HG03135 (cell line): ENCODE results near the gene CHAMP1.

Experiments
- ATAC-seq: cut with Tn5 transposase; IDR thresholded peaks from one replicate; pipeline ENCODE4 v1.9.1; 2021; ENCODE audit warnings: mild to moderate bottlenecking, moderate library complexity; ENCODE audit not compliant: unreplicated experiment

Gene CHAMP1, protein sequence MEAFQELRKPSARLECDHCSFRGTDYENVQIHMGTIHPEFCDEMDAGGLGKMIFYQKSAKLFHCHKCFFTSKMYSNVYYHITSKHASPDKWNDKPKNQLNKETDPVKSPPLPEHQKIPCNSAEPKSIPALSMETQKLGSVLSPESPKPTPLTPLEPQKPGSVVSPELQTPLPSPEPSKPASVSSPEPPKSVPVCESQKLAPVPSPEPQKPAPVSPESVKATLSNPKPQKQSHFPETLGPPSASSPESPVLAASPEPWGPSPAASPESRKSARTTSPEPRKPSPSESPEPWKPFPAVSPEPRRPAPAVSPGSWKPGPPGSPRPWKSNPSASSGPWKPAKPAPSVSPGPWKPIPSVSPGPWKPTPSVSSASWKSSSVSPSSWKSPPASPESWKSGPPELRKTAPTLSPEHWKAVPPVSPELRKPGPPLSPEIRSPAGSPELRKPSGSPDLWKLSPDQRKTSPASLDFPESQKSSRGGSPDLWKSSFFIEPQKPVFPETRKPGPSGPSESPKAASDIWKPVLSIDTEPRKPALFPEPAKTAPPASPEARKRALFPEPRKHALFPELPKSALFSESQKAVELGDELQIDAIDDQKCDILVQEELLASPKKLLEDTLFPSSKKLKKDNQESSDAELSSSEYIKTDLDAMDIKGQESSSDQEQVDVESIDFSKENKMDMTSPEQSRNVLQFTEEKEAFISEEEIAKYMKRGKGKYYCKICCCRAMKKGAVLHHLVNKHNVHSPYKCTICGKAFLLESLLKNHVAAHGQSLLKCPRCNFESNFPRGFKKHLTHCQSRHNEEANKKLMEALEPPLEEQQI

DNA sequence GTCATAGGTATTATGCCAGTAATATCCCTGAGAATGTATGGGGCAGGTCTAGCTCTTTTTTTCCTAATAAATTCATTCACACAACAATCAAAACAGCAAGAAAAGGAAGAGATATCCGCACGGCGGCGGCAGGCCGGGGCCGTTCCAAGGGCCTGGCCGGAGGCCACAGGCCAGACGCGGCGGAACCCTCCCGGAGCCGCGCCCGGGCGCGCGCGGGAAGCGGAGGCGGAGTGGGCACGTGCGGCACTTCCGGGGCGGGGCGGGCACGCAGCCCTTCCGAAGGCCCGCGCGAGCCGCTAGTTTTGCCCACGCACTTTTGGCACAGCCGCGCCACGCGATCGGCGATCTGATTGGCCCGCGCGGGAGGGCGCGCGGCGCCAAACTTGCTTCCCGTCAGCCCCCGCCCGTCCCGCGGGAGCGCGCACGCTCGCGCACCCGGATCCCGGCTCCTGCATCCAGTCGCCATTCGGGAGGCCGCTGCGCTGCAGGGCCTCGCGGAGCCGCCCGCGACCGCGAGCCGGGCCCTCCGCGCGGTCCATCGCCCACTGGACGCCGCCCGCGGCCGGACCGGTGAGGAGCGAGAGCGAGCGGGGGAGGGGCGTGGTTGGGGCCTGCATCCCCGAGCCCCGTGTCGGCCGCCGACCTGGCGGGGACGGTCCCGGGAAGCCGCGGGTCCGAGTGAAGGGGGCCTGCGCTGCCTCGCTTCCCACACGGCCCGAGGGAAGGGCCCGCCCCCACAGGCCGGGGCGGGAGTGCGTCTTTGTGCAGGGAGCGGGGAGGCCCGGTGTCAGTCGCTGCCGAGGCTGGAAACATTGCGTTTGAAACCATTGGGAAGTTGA, at the start of gene CHAMP1:
TSS of gene CHAMP1 (plus strand) at position 430 of the 839 bp plus-strand sequence. CDS start 9,340 bp downstream, outside the sequence.
- ATAC-seq, result peak; percentile 80

DNA sequence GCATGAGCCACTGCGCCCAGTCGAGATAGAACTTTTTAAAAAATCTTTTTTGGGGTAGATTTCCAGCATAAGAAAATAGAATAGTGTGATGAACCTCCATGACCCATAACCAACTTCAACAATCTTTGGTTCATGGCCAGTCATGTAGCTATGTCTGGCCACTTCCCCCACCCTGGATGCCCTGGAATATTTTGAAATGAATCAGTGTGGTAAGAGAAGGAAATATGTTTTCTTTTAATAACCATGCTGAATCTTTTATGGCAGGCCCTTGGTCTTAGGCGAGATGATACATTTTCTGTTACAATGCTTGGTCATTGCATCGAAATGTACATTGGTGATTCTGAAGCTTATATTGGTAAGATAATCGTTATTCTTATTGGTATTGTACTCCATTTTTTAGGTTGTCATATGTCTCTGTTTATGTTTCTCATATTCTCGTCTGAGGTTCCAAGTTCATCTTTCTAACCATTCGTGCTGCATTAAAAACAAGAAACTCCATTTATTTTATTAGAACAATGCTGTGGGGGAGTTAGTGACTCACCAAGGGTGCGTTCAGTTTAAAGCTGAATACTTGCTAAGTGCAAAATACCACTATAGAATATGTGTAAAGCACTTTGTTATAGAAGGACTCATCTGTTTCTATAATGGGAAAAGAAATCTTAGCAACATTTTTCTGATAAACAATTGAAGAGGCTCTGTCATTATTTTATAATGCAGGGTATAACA, 49.3 kb upstream of the CHAMP1 start:
- ATAC-seq, result no peak

DNA sequence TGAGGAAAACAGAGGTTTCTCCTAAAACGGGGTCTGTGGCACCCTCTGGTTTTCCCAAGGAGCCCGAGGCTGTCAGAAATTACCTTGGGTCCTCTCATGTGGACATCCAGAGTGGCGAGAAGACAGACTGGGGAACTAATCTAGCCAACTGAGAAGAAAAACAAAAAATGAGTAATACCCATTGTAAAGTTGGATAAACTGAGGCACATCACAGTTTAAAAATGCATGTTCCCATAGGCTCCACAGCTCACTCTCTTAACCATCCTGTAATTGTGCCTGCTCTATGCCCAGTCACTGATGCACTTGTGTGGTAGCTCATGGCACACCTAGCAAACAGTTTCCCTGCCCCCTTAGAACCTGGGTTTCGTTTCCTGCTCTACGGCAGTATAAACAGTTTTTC, 48.1 kb upstream of the CHAMP1 start:
- ATAC-seq, result no peak

DNA sequence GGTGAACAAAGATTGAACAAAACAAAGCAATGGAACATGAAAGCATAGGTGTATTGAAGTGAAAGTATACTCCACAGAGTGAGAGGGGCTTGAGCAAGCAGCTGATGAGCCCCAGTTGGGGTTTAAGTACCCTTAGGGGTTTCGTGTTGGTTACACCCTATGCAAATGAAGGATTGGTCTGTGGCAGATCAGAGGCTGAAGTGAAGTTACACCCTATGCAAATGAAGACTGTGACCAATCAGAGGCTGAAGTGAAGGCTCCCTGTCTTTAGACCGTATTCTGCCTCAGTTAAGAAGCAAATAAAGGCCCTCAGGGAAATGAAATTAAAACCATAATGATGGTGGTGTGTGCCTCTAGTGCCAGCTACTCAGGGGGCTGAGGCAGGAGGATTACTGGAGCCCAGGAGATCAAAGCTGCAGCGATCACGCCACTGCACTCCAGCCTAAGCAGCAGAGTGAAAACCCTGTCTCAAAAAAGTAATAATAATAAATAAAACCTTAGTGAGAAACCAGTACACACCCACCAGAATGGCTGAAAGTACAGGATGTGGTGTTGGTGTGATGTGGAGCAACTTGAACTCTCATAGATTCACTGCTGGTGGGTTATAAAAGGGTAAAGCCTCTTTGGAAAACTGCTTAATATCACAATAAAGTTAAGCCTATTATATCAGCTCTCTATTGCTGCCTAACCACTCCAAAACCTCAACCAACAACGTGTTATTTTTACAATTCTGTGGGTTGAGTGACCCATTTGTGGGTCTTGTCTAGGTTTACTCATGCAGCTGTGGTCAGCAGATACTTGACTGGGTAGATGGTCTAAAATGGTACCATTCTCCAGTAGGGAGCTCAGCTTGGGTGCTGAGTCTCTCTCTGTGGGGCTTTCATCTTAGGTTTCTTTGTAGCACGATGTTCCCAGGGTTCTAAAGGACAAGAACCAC, 45.7 kb upstream of the CHAMP1 start:
- no peak for ATAC-seq

DNA sequence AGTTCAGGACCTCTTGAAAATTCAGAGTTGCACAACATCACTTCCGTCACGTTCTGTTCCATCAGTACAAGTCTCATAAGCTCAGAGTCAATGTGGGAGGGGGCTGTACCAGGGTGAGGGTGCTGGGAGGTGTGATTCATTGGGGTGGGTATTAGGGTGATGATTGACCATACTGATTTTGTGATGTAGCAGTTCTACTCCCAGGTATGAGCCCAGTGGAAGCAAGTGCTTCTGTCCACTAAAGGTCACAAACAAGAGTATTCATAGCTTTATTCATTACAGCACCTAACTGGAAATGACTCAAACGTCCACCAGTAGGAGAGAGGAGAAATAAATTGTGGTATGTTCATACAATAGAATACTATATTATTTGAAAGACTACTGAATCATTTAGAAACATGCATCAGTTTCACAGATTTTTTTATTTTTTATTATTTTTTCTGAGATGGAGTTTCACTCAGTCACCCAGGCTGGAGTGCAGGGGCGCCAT, 45.0 kb upstream of the CHAMP1 start:
- ATAC-seq, result no peak

DNA sequence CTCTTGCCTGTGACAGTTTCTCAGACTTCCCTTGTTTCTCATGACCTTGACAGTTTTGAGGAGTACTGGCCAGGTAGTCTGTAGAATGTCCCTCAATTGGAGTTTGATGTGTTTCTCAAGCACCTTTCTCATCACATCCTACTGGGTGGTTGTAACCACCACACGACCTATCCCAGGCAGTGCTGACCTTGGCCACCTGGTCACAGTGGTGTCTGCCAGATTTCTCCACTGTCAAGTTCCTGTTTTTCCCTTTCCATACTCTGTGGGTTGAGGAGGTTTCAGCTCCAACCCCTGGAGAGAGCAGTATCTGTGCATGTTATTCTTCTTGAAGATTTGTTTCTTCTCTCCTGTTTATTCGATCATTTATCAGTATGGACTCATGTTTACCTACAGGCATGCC, 41.3 kb upstream of the CHAMP1 start:
- ATAC-seq, result no peak

DNA sequence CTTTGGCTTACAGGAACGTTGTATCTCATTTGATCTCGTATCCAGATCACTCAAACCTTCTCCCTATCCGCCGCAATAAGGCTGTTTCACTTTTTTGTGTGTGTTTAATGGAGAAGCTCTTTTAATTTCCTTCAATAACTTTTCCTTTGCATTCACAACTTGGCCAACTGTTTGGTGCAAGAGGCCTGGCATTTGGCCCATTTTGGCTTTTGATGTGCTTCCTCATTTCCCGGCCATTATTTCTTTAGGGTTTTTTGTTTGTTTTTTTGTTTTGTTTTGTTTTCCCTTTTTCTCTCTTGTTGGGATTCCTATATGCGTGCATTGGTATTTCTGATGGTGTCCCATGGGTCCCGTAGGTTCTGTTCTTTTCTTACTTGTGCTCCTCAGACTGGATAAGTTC, 39.0 kb upstream of the CHAMP1 start:
- no peak for ATAC-seq

DNA sequence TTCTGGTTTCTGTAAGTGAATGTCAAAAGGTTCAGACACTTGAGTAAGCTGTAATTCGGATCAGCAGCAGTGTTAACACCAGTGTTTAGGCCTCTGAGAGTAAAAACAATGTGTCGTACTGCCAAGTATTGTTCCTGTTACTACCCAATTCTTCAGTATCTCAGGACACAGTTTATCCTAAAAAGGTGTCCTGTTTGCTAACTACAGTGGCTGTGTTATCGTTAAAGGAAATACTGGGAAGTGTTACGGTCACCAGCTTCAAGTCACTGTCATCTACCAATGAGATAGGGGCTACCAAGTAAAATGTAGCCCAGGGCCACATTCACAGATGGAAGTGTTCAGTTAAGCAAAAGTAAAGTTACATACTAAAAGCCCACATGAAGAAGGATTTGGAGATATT, 35.2 kb upstream of the CHAMP1 start:
- ATAC-seq, result no peak

DNA sequence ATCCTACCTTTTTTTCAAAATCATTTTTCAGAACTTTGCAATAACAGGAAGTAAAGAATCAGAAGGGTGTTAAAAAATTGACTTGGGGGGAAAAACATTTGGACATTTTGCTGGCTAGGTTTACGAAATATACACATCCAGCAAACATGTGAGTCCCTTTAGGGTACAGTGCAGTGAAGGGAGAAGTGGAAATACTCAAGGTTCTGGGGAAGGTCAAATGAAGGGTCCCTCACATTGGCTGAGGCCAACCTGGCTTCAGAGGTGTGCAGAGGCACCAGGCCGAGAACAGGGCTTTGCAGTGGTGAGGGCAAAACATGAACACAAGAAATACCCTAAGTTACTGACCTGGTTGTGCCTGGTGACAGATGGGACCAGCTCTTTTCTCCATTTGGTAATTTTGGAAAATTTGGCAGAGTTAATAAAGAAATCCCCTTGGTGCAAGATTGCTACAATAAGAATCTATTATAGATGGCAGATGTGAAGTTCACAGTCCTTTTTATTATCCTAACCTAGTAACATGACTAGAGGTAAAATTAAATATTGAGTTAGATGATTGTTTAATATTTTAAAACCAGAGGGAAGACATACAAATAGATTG, 34.4 kb upstream of the CHAMP1 start:
- ATAC-seq, result no peak

DNA sequence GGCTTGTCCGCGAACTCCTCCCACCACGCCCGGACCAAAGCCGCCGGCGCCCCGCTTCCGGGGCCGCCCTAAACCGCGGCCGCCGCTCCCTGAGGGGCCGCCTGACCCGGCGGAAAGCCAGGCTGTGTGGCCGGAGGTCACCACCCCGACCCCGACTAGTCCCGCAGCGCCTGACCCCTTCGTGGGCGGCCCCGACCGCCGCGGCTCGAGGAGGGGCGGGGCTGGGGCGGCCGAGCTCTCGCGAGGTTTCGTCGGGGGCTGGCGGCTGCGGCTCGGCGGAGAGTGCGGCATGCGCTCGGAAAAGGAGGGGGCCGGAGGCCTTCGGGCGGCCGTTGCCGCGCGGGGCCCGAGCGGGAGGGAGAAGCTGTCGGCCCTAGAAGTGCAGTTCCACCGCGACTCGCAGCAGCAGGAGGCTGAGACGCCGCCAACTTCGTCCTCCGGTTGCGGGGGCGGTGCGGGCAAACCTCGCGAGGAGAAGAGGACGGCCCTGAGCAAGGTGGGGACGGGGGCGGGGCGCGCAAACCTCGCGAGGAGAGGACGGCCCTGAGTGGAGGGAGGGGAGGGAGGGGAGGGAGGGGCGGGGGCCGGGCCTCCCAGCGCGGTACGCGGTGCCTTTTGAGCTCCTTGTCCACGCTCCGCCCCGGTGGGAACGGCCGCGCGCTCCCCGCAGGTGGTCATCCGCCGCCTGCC, 32.8 kb upstream of the CHAMP1 start, which contains the start of gene UPF3A:
TSS of gene UPF3A (plus strand) at position 251 of the 690 bp plus-strand sequence. CDS start at position 290, 39 bp downstream.
- ATAC-seq, result peak; percentile 72

DNA sequence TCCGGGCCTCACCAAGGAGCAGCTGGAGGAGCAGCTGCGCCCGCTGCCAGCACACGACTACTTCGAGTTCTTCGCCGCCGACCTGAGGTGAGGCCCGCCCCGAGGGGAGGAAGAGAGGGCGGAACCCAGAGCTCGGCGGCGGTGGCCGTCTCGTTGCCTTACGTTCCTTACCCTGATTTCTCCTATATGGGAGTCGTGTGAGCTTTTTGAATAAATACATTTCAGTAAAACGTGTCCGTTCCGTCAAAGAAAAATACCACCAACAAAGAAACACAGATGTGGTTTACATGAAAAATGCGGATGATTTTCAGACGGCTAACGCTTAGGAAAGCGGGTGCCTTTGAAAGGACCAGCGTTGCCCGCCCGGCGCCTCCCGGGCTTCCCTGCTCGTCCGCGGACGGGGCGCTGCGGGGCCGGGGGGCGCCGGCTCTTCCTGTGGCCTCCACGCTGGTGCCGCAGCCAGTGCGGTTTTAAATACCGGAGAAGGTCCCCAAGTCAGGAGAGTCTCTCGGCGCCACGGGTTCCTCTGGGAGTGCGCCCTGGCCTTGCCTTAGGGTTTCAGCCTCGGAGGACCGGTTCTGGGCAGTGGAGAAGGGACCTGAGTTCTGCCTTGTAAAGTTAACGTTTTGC, 32.1 kb upstream of the CHAMP1 start:
- peak; percentile 57 for ATAC-seq

DNA sequence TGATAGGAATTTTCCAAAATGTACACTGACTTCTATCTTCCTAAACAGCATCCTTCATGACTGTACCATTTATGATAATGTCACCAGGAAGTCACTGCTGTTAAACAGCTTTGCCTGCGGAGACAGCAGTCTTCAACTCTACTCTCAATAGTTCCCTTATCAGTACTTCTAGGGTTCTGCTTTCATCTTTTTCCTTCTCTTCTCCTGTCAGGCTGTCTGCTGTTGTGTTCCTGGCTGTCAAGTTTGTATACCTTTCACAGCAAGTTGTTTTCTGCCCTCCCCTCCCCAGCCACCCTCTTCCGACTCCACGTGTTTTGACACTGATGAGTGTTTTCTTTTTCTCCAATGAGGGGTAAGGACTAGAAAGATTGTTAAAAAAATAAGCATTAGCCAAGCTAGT, 30.7 kb upstream of the CHAMP1 start:
- ATAC-seq, result no peak

DNA sequence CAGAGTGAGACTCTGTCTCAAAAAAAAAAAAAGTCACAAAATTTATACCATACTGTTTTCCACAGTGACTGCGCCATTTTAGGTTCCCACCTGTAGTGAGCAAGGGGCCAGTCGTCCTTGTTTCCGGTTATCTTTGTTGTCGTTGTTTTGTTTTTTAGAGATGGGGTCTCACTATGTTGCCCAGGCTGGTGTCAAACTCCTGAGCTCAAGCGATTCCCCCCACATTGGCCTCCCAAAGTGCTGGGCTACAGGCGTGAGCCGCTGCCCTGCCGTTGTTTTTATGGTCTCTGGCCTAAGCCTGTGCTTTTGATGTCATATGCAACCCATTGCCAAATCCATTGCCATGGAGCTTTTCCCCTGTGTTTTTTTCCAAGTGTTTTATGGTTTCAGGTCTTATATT, 29.6 kb upstream of the CHAMP1 start:
- no peak for ATAC-seq

DNA sequence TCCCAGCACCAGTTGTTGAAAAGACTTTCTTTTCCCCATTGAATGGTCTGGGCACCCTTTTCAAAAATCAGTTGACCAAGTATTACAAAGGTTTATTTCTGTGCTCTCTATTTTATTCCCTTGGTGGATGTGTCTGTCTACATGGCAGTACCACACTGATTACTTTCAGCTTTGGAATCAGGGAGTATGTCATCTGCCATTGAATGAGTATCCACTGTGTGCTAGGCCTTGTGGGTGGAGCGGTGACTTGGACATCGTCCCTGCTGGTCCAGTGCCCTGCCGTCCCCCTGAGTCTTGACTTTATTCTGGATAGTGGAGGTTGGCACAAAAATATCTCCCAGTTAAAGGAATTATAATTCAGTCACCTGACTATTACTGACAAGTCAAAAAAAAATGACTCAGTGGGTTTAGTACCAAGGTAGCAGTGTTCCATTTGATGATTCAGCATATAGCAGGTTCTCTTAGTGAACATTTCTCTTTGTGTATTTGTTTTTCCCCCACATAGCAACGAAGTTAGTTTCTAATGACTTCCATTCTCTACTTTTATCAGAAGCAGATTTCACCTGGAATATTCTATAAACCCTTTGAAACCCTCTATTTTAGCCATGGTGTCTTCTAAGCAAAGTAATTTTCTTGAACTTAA, 29.0 kb upstream of the CHAMP1 start:
- ATAC-seq, result no peak

DNA sequence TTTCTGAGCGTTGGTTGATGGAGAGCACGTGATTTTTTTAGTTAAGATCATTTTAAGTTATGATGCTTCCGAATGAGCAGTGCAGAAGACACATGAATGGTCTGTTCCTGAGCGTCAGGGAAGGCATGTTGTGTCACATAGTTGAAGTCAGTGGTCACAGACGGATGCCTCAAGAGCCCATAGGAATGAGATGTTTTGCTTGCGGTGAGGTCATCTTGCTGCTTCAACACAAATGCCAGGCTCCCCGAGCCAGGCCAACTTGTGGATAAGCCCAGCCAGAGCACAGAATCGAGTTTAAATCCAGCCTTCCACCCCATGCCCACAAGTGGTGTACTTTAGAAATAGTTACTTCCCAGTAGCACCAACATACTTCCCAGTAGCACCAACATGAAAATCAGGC, 27.5 kb upstream of the CHAMP1 start:
- no peak for ATAC-seq

DNA sequence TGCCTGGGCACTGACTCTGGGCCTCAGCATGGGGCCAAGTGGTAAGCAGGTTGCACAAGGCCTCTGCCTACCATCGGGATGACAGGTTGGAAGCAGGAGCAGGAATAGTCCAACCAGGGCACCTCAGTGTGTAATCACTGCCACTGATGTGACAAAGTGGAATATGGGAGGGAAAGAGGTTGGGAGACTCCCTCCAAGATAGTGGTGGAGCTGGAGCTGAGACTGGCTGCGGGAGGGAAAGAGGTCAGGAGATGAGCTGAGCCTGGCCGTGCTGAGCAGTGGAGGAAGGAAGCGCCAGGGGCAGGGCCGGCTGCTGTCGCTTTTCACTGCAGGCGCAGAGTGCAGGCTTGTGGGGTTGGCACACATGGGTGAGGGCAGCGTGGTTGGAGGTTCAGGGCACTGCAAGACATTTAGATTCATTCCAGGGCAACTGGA, 26.1 kb upstream of the CHAMP1 start:
- ATAC-seq, result no peak

DNA sequence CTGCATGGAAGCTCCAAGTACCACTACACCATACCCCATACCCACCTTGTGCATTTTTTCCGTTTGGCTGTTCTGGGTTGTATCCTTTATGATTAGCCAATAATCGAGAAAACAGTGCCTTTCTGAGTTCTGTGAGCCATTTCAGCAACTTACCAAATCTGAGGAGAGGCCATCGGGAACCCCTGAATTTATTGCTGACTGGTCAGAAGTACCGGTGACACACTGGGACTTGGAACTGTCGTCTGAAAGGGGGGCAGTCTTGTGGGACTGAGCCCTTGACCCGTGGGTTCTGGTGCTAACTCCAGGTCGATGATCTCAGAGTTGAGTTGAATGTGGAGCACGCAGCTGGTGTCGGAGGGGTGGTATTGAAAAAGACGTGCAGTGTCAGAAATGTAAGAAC, 17.9 kb upstream of the CHAMP1 start:
- ATAC-seq, result no peak
